Measurements from ENCODE around the gene NFATC1.

Gene NFATC1

DNA sequence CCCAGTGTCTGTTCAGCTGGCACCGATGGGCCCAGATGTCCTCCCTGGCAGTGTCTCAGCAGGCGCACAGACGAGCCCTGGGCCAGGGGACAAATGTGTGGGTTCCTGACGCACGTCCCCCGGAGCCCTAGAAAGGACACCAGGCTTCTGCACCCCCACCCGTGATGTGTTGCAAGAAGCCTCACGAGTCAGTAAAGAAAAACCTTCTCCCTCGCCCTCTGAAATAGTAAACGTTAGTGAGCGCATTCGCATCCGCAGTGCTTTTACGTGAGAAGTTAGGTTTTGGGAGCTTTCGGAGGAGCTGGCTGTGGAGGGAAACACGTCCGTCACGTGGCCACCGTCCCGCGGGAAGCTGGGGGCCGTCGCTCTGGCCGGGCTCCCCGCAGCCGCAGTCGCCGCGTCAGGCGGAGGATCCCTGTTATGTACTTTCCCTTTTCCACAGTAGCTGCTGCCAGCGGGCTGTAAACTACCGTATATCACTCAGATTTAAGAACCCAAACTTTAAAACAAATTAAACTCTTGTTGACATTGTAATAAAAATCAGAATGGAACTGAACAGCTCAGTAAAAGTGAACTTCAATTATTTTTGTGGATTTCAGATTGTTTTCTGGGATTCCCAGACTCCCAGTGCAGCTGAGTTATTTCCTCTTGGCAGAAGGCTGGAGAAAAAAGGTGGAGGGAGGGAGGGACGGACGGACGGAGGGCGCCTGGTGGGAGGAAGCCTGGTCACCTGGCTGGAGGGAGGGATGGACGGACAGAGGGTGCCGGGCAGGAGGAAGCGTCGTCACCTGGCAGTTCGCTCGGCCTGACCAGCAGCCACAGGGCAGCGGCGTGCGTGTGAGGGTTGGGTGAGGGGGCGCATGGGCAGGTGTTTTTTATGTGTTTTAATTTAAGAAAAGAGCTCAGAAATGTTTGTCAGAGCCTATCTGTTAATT, 112.1 kb downstream of the NFATC1 start:
- DNase-seq (ENCODE audit: low read depth): no peak

DNA sequence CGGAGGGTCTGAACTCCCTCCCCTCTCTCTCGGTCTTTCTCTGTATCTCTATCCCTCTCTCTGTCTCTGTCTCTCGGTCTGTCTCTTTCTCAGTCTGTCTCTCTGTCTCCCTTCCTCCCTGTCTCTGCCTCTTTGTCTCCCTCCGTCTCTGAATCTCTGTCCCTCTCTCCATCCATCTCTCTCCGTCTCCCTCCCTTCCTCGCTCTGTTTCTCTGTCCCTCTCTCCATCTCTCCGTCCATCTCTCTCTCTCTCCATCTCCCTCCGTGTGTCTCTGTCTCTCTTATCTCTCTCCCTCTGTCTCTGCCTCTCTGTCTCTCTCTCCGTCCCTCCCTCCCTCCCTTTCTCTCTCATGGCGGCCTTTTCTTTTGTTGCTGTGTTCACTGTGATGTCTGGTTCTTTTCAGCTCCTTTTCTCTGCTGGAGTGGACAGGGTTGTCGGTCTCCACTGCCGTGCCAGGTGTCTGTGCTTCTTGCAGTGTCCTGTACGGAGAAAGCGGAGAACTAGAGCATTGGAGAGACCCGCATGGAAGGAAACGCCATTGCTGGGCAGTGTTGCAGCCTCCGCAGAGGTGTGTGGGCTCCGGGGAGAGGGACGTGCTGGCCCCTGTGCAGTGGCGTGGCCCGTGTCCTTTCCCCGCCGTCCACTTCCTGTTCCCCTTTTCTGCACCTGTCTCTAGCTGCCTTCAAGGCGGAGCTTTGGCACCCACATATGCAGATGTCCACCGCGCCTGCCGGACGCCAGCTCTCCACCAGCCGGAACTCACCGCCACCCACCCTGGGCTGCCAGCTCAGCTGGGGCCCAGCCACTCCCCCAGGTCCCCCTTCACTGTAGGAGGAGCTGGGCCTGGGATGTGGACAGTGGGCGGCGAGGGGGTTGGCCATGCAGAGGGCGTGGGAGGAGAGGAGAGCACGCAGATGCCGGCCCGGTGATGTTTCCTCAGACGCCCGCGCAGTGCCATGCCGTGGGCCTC, 113.1 kb downstream of the NFATC1 start:
- DNase-seq (ENCODE audit: low read depth): no peak

DNA sequence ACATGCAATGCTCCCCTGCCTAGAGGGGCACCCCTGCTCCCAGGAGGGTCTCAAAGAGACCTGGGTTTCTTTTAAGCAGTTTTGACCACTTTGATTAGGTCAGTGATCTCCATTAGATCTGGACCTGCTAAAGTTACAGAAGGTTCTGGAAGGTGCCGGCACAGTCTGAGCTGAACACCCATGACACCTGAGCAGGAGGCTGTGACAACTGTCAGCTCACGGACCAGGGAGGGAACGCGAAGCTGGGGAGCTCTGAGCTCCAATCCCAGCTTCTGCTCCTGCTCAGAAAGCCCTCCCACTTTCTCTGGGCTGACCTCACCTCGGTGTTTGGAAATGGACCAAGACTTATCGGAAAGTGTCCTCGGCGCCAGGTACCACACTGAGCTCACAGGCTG, 113.8 kb downstream of the NFATC1 start:
- no peak for DNase-seq (ENCODE audit: low read depth)

DNA sequence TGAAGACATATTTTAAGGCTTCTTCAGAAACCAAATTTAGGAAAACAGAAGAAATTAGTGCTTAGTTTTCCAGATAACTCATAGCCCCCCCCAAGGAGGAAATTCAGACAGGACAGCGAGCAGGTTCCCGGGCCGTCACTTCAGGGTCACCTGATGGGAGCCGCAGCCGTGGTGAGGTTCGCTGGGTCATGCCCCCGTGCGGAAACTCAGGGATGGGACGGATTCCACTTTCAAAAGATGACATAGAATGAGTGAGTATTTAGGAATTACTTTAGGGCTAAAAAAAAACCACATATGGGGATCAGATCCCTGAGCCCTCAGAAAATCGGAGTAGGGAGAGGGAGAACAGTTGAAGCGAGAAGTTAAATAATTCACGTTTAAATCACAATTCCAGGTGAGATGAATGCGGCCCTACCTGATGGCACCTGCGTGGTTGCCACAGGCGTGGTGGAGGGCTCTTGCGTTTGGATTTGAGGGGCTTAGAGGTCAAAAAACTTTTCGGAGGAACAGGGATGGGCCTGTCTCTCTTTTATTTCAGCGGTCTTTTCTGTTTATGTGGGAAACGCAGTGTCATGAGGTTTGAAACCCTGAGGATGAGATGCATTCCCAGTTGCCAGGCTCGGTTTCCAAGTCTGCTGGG, 114.4 kb downstream of the NFATC1 start:
- no peak for DNase-seq (ENCODE audit: low read depth)

DNA sequence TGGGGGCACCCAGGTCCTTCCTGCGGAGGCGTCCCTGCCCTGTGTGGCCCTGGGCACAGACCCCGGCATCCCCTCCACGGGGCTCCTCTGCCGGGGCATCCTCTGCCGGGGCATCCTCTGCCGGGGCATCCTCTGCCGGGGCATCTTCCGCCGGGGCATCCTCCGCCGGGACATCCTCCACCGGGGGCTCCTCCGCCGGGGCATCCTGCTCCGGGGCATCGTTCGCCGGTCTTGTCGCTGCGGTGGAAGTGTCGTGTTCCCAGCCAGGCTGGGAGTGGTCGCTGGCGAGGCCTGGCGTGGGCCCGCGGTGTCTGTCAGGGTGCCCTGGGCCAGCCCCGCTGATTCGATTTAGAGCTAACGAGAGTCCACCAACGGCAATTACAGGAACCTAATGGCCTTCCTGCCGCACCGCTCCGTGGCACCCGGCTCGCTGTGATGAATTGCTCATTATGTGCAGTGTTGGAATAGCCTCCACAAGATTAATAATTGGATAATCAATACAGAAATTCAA, 115.1 kb downstream of the NFATC1 start:
- DNase-seq (ENCODE audit: low read depth): no peak

DNA sequence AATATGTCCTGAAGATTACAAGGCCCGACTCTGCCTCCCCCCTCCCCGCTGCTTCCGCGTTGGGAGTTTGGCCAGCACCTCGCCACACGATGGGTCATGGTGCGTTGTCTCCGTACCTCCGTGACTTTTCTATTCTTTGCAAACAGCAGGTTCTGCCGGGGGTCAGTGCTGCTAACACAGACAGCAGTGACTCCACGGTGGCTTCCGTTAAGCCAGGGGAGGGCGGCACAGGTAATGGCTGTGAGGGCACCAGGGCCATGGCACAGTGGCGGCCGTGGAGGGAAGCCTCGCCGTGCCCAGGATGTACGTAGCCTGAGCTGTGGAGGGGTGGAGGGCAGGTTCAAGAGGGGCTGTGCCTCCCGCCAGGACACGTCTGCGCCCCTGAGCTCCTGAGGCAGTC, 115.5 kb downstream of the NFATC1 start:
- DNase-seq (ENCODE audit: low read depth): no peak

DNA sequence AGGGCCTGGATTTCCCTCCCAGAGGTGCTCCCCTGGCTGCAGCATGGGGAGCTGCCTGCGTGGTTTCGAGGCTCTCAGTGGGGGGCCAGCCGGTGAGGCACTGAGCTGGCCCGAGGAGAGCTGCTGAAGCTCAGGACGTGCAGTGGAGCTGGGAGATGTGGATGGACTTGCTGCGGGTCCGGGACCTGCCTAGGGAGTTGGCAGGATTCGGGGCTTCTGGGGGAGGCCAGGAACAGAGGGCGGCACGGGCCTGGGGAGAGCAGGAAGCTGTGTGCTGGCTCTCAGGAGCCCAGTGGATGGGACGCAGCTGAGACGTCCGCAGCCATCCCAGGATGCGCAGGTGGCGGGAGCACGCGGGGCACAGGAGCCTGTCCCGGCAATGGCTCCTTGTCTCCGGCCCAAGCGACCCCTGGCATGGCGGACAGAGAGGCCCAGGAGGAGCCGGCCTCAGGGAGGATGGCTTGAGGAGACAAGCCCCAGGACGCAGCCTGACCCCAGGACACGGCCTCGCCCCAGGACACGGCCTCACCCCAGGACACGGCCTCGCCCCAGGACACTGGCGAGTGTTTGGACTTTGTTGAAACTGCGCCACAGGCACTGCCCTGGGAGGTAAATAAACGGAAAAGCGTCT, 116.1 kb downstream of the NFATC1 start:
- no peak for DNase-seq (ENCODE audit: low read depth)

DNA sequence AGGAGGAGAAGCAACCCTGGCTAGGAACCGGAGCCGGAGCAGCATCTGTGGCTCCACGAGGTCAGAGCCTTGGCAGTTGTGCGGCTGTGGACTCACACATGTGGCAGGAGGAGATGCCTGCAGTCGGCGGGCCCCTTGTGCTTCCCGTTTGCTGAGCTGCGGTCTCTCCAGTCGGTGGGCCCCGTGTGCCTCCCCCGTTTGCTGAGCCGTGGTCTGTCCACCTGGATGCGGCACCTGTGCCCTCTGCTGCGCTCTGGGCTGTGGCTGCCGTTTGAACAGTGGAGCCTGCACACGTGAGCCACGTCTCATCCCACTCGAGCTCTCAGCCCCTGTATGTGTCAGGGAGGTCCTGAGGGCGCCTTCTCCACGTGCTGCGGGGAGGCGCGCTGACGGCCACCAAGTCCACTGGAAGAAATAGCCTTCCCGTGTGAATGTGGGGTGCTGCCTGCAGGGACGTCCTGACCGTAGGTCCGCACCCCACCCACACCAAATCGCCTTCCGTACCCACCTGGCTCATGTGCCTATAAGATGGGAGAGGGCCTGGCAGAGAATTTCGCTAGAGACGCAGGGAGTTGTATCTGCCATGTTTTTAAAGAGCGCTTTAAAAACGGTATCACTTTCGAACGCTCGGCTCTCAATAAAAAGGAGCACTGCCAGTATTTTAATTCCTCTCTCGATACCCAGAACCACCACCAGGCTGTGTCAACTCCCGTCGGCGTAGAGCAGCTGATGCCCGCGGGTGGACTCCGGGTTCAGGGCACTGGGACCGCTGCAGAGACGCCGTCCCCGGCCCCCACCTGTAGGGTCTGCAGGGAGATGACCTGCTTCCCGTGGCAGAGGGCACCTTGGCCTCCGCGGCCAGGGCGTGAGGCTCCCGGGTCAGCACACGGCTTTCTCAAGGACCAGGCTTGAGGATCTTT, 117.0 kb downstream of the NFATC1 start:
- DNase-seq (ENCODE audit: low read depth): no peak

DNA sequence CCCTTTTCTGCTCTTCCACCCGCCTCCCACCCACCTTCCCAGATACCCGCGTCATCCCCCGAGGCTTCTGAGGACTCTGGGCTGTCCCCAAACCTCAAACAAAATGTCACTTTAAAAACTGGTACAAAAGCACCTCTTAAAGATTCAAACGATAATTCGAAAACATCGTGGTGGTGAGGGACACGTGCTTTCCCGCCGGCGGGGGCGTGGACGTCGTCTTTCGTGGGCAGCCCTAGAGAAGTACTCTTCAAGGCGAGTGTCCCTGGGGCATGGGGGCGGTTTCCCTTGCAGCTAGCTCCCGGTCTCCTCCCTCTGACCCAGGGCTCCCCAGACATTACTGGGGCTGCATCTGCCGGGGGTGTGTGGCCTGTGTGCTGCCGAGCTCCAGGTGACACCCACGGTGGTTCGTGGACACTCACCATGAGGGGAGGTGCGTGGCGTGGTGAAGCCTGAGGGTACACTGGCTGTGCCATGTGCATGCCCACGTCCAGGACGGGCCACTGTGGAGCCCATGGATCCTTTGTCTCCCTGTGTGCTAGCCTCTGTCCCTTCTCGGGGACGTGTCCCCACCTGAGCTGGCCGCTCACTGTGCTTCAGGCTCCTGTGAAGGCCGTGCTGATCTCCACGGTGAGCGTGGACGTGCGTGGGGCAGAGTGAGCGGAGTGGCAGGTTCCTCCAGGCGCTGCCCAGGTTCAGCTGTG, 117.8 kb downstream of the NFATC1 start:
- DNase-seq (ENCODE audit: low read depth): no peak

DNA sequence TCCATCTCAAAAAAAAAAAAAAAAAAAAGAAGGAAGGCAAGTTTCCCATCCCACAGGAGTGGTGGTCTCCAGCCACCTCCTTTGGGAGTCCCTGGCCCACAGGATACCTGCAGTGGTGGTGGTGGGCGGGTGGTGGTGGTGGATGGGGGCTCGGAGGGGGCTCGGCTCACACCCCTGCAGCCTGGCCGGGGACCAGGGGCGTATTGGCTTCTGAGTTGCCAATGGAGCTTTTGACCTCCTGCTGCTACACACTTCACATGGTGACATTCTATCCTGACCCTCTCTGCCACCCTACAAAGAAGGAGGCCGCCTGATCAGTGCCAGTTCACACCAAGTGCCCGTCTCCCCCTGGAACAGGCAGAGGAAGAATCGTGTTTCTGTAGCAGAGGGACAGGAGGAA, 119.6 kb downstream of the NFATC1 start:
- no peak for DNase-seq (ENCODE audit: low read depth)

DNA sequence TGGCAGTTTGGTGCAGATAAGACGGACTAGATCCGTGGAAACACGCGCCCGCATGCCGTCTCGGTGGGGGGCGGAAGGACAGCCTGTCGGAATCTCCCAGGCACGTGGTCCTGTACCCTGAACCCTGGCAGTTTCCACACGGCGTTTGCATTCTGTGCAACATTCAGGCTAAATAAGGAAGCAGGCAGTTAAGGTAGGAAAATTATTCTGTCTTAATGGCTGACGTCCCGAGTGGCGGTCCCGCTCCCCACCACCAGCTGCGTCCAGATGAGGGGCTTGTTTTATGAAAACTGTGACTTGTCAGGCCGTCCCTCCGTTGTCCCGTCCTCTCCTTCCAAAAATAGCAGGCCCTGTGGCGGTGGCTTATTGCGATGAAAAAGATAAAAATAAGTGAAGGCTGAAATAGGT, 120.2 kb downstream of the NFATC1 start:
- no peak for DNase-seq (ENCODE audit: low read depth)

DNA sequence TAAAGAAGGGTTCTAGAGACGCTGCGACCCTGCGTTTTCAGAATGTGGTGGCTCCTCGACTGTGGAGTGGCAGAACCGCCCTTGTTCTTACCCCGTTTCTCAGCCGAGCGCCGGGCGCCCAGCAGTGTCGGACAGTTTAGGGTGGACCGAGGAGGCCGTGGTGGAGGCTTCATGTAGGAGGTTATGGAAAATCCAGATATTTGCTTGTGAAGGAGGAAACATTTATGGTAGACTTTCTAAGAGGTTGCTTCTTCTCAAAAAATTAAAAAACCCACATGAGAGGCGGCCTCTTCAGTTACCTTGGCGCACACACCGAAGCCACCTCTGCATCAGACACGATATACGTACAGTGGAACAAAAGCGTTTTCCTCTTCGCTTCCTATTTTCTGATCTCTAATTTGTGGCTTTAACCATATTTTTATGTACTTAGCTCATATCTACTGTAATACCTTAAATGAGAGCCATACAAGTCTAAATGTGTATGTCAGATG, 120.8 kb downstream of the NFATC1 start:
- DNase-seq (ENCODE audit: low read depth): no peak

DNA sequence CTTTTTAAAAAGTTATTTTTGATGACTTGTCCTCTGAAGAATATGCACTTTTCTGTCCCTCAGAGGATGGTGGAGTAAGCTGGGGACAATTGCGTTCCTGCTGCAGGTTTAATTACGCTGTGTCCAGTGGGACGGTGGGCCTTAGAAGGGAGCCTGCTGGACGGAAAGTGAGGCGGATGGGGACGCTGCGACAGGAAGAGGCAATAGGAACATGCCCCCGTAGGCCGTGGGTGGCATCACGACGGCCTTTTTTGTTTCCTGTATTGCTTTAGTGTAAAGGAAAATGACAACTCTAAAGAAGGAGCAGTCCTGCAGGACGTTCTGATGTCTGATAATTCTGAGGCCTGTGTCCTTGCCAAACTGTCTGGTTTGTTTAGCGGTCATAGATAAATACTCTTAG, 121.6 kb downstream of the NFATC1 start:
- no peak for DNase-seq (ENCODE audit: low read depth)

DNA sequence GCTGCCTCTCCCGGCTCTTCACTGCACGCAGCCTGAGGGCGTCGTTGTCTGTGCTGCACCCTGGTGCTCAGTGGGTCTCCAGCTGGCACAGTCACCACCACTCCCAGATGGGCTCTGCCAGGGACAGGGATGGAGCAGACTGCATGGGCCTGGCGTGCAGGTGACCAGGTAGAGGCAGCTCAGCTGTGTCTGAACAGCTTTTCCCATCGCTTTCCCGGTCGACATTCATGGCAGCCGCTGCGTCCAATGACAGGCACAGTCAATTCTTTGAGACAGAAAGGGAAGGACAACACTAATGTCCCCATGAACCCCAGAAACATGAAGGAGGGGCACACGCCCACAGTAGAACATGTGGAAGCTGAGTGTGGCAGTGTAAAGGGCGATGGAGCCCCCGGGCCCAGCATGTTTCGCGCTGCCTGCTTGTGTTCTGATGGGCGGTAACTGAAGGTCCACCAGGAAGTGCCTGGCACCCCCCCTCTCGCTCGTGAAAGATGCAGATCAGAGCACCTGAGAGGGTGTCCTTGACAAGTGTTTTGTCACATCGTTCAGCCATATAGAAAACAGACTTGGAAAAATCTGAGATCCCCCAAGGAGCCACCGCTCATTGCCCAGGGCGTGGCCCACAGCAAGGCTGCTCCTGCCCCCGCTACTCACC, 122.4 kb downstream of the NFATC1 start:
- no peak for DNase-seq (ENCODE audit: low read depth)

DNA sequence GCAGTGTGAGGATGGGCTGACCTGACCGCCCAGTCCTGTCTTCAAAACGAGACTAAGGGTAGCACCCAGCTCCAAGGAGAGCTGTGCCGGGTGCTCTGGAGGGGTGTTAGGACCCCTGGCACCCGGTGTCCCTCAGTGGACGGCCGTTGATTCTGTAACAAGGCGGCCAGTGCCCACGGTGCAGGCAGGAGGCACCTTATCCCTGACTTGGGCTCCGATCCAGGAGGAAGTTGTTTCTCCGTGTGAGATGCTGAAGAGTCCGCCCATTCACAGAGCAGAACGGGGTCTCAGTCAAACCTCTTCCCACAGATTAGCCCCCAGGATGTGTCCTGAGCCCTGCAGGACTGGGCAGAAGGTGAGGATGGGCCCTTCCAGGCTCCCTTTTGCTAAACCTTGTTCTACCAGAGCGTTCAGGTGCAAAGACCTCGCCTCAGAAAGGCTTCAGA, 123.0 kb downstream of the NFATC1 start:
- DNase-seq (ENCODE audit: low read depth): no peak

DNA sequence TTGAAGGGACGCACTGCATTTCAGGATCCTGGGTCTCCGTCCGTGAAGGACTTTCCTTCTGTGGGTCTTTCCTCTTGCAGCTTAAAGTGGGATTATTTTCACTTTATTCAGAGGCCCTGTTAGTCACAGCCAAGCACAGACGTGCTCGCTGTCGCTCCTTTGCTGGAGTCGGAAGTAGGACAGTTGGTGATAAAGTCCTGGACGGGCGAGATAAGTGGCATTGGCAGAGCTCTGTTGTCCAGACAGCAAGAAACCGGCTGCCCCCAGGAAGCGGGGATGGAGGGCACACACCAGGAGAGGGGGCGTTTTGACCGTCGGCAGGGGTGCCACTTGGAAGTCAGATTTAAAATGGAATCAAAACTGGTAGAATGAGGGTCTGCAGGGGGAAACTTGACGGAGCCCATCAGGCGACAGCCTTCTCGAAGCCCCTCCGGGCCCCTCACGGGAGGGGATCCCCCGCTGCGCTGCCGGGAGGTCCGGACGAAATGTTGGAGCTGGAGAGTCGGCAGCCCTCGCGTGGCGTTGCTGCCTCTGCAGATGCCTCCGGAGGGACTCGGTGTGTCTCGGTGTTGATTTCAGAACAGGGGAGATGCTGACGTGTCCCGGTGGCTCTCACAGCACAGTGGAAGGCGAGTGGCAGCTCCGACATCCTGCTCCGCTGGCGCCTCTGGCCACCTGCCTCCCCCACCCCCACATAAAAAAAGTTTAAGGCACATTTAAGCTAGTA, 124.2 kb downstream of the NFATC1 start:
- DNase-seq (ENCODE audit: low read depth): no peak

DNA sequence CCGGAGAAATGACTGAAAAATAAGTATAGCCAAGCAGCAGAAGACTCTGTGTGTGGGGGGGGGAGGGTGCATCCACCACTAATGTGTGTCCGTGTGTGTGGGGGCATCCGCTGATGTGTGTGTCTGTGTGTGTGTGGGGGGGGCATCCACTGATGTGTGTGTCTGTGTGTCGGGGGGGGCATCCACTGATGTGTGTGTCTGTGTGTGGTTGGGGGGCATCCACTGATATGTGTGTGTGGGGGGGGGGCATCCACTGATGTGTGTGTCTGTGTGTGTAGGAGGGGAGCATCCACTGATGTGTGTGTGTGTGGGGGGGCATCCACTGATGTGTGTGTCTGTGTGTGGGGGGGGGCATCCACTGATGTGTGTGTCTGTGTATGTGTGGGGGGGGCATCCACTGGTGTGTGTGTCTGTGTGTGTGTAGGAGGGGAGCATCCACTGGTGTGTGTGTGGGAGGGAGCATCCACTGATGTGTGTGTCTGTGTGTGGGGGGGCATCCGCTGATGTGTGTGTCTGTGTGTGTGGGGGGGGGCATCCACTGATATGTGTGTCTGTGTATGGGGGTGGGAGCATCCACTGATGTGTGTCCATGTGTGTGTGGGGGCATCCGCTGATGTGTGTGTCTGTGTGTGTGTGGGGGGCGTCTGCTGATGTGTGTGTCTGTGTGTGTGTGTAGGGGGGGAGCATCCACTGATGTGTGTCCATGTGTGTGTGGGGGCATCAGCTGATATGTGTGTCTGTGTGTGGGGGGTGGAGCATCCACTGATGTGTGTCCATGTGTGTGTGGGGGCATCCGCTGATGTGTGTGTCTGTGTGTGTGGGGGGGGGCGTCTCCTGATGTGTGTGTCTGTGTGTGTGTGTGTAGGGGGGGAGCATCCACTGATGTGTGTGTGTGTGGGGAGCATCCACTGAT, 125.0 kb downstream of the NFATC1 start:
- no peak for DNase-seq (ENCODE audit: low read depth)

All from HS-27A (cell line).